ENCODE data around the gene MRO. TPM values are rescaled to one million over a fixed set of nuclear protein-coding genes. Genes with fewer than 3 reads are reported as not detected.
"Not testable (repeated sequence)": the region's sequence is repeated elsewhere in the genome, so short reads cannot be mapped to it uniquely, and the experiment has no call there.

MRO gene
- total and polyA plus RNA-seq, 4 donors: 3.5 to 20.9 (median 9.3) TPM

DNA sequence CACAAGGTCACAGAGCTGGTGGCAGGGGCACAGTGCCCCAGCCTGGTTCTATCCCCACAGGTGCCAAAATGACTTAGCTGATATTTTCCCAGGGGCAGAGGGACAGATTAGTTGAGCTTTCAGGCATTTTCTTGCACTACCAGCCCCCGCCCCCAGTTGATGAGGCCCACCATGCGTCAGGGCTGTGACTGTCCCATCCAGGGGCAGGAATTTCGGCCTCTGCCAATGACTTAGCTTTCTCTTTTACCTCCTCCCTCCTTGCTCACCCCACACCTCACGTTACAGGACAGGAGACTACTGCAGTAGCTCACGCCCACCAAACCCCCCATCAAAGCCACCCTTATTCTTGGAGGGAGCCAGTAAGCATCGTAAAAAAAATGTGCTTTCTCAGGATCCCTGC is 31.5 kb downstream of the MRO start:
- no peak for DNase-seq (ENCODE audit: low read depth in 4 of 6, low spot score in 6 of 6)
- H3K9me3 ChIP-seq (ENCODE audit: control insufficient read depth, insufficient read depth, low read length): no peaks in the 10 kb centered on the region
- WGBS (ENCODE audit: insufficient coverage): 94% methylated on average over 5 of the region's 6 CpGs
- H3K4me1 ChIP-seq (ENCODE audit: control insufficient read depth, insufficient read depth, low read length): peaks cover 7% of the 10 kb centered on the region
- no peaks in the 10 kb centered on the region for H3K36me3 ChIP-seq (ENCODE audit: control insufficient read depth, insufficient read depth, low read length)
- no peaks in the 10 kb centered on the region for H3K27me3 ChIP-seq (ENCODE audit: control insufficient read depth, insufficient read depth, low read length)
- H3K4me3 ChIP-seq (ENCODE audit: low read depth, low read length): no peak overlapping the region
- no peak overlapping the region for H3K27ac ChIP-seq (ENCODE audit: low read depth, low read length)

DNA sequence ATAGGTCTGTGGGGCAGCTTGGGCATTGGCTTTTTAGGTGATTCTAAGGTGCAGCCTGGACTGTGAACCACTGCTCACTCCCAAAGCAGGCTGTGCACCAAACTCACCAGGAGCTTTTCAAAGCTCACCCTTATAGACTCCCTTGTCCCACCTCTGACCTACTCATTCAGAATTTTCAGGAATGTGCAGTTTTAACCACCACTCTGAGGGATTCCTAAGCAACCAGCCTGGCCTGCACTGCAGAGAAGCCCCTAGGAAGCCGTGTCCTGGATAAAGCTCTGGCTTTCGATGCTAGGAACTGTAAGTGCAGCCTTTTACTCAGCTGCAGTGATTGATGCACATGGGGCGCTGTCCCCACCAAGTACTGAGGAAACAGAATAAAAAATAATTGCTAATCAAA is 33.0 kb downstream of the MRO start:
- Histone ChIP-seq H3K36me3 (ENCODE audit: control insufficient read depth, insufficient read depth, low read length) (no peaks in the 10 kb centered on the region), H3K27me3 (ENCODE audit: control insufficient read depth, insufficient read depth, low read length) (no peaks in the 10 kb centered on the region), H3K27ac (ENCODE audit: low read depth, low read length) (no peak overlapping the region), H3K4me3 (ENCODE audit: low read depth, low read length) (no peak overlapping the region), H3K4me1 (ENCODE audit: control insufficient read depth, insufficient read depth, low read length) (peaks cover 7% of the 10 kb centered on the region), H3K9me3 (ENCODE audit: control insufficient read depth, insufficient read depth, low read length) (no peaks in the 10 kb centered on the region)
- WGBS (ENCODE audit: insufficient coverage): 14% methylated on average over 2 of the region's 3 CpGs
- peak in 2 of 6 donors; percentile 29 to 42 for DNase-seq (ENCODE audit: low read depth in 4 of 6, low spot score in 6 of 6)

- Histone ChIP-seq H3K27me3 (ENCODE audit: control insufficient read depth, insufficient read depth, low read length) (no peaks in the 10 kb centered on the region), H3K36me3 (ENCODE audit: control insufficient read depth, insufficient read depth, low read length) (no peaks in the 10 kb centered on the region), H3K4me1 (ENCODE audit: control insufficient read depth, insufficient read depth, low read length) (peaks cover 7% of the 10 kb centered on the region), H3K4me3 (ENCODE audit: low read depth, low read length) (no peak overlapping the region), H3K27ac (ENCODE audit: low read depth, low read length) (no peak overlapping the region), H3K9me3 (ENCODE audit: control insufficient read depth, insufficient read depth, low read length) (no peaks in the 10 kb centered on the region)
- no peak for DNase-seq (ENCODE audit: low read depth in 4 of 6, low spot score in 6 of 6)
- no CpG with 5 or more reads among the region's 3 CpGs for WGBS (ENCODE audit: insufficient coverage)
These were observed 36.3 kb downstream of the MRO start for GRCh38 chr18:50783553-50783952.

DNA sequence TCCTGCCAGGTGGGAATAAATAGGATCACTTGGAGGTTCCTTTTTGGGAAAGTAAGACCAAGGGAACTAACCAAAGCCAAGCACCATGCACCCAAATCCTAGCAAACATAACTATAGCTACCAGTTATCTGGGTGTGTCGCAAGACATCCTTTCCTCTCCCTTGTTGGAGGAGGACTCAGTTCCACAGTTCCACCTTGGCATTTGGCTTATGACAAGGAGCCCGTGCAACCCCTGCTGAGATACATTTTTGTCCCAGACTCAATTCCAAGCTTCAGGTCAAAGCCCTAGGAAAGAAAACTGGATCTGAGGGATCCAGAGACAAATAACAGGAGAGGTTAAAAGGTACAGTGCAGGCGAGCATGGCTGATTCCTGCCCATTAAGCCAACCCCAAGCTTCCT is 40.8 kb downstream of the MRO start:
- not testable (repeated sequence) for H3K36me3 ChIP-seq (ENCODE audit: control insufficient read depth, insufficient read depth, low read length); DNase-seq (ENCODE audit: low read depth in 4 of 6, low spot score in 6 of 6); H3K27ac ChIP-seq (ENCODE audit: low read depth, low read length); H3K27me3 ChIP-seq (ENCODE audit: control insufficient read depth, insufficient read depth, low read length); H3K4me1 ChIP-seq (ENCODE audit: control insufficient read depth, insufficient read depth, low read length); H3K4me3 ChIP-seq (ENCODE audit: low read depth, low read length); H3K9me3 ChIP-seq (ENCODE audit: control insufficient read depth, insufficient read depth, low read length)
- WGBS (ENCODE audit: insufficient coverage): 100% methylated on average over 1 of the region's 3 CpGs

GRCh38 chr18:50776383-50776782 is 43.4 kb downstream of the MRO start:
- H3K4me1 ChIP-seq (ENCODE audit: control insufficient read depth, insufficient read depth, low read length): no peaks in the 10 kb centered on the region
- no peak overlapping the region for H3K27ac ChIP-seq (ENCODE audit: low read depth, low read length)
- H3K9me3 ChIP-seq (ENCODE audit: control insufficient read depth, insufficient read depth, low read length): peaks cover 2% of the 10 kb centered on the region
- no peaks in the 10 kb centered on the region for H3K27me3 ChIP-seq (ENCODE audit: control insufficient read depth, insufficient read depth, low read length)
- DNase-seq (ENCODE audit: low read depth in 4 of 6, low spot score in 6 of 6): no peak
- no peak overlapping the region for H3K4me3 ChIP-seq (ENCODE audit: low read depth, low read length)
- 83% methylated on average over 1 of the region's 4 CpGs for WGBS (ENCODE audit: insufficient coverage)
- no peaks in the 10 kb centered on the region for H3K36me3 ChIP-seq (ENCODE audit: control insufficient read depth, insufficient read depth, low read length)

DNA sequence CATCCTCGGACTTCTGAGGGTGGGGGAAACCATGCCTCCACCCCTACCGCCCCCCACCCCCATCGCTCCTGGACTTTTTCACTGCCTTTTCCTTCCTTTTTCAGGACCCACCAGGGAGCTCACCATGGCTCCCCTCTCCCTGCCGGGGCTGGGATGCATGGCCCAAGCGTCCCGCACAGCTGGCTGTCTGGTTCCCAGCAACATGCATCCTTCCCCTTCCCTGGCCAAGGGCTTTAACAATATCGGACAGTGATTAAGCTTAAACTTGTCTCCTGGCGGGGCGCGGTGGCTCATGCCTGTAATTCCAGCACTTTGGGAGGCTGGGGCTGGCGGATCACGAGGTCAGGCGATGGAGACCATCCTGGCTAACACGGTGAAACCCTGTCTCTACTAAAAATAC is 44.1 kb downstream of the MRO start:
- DNase-seq (ENCODE audit: low read depth in 4 of 6, low spot score in 6 of 6): no peak
- 92% methylated on average over 8 of the region's 14 CpGs for WGBS (ENCODE audit: insufficient coverage)
- no peaks in the 10 kb centered on the region for H3K4me1 ChIP-seq (ENCODE audit: control insufficient read depth, insufficient read depth, low read length)

DNA sequence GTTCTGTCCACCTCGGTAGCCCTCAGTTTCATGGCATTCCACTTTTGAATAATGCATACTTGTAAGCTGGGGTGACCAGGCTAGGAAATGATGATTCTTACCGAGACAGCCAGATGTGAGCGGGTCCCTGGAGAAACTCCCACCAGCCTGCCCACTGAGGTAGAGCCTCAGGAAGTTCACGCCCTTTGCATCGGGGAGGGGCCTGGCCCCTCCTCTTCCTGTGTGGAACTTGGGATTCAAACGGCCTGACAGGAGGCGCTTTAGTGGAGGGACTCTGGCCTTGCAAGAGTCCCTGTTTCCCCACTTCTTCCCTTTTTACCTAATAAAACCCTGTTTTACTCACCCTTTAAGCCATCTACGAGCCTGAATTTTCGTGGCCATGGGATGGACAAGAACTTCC is 44.6 kb downstream of the MRO start:
- H3K9me3 ChIP-seq (ENCODE audit: control insufficient read depth, insufficient read depth, low read length): peaks cover 6% of the 10 kb centered on the region
- H3K27ac ChIP-seq (ENCODE audit: low read depth, low read length): no peak overlapping the region
- DNase-seq (ENCODE audit: low read depth in 4 of 6, low spot score in 6 of 6): no peak
- no peak overlapping the region for H3K4me3 ChIP-seq (ENCODE audit: low read depth, low read length)
- WGBS (ENCODE audit: insufficient coverage): 80% methylated on average over 9 of the region's 9 CpGs
- no peaks in the 10 kb centered on the region for H3K4me1 ChIP-seq (ENCODE audit: control insufficient read depth, insufficient read depth, low read length)
- no peaks in the 10 kb centered on the region for H3K36me3 ChIP-seq (ENCODE audit: control insufficient read depth, insufficient read depth, low read length)
- no peaks in the 10 kb centered on the region for H3K27me3 ChIP-seq (ENCODE audit: control insufficient read depth, insufficient read depth, low read length)

More for the DNA sequence above, 44.1 kb downstream of the MRO start:
- H3K4me3 ChIP-seq (ENCODE audit: low read depth, low read length): no peak overlapping the region
- H3K27me3 ChIP-seq (ENCODE audit: control insufficient read depth, insufficient read depth, low read length): no peaks in the 10 kb centered on the region
- H3K9me3 ChIP-seq (ENCODE audit: control insufficient read depth, insufficient read depth, low read length): peaks cover 4% of the 10 kb centered on the region
- H3K36me3 ChIP-seq (ENCODE audit: control insufficient read depth, insufficient read depth, low read length): no peaks in the 10 kb centered on the region
- H3K27ac ChIP-seq (ENCODE audit: low read depth, low read length): no peak overlapping the region

DNA sequence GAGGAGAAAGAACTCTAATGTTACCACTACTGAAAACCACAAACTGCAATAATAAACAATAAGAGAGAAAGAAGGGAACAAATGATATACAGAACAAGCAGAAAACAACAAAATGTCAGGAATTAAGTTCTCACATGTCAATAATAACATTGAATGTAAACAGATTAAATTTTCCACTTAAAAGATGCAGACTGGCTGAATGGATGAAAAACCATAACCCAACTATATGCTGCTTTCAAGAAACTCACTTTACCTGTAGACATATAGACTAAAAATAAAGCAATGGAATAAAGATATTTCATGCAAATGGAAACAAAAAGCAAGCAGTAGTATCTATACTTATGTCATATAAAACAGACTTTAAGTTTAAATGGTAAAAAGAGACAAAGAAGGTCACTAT is 50.4 kb downstream of the MRO start:
- H3K9me3 ChIP-seq (ENCODE audit: control insufficient read depth, insufficient read depth, low read length): peaks cover 14% of the 10 kb centered on the region
- no peak for DNase-seq (ENCODE audit: low read depth in 4 of 6, low spot score in 6 of 6)
- no peak overlapping the region for H3K27ac ChIP-seq (ENCODE audit: low read depth, low read length)
- H3K4me3 ChIP-seq (ENCODE audit: low read depth, low read length): no peak overlapping the region
- no peaks in the 10 kb centered on the region for H3K4me1 ChIP-seq (ENCODE audit: control insufficient read depth, insufficient read depth, low read length)
- no peaks in the 10 kb centered on the region for H3K27me3 ChIP-seq (ENCODE audit: control insufficient read depth, insufficient read depth, low read length)
- no peaks in the 10 kb centered on the region for H3K36me3 ChIP-seq (ENCODE audit: control insufficient read depth, insufficient read depth, low read length)

GRCh38 chr18:50757358-50757757 is 62.5 kb downstream of the MRO start:
- Histone ChIP-seq H3K27ac (ENCODE audit: low read depth, low read length) (peak overlapping the region; percentile 59), H3K27me3 (ENCODE audit: control insufficient read depth, insufficient read depth, low read length) (no peaks in the 10 kb centered on the region), H3K9me3 (ENCODE audit: control insufficient read depth, insufficient read depth, low read length) (no peaks in the 10 kb centered on the region), H3K4me3 (ENCODE audit: low read depth, low read length) (no peak overlapping the region), H3K36me3 (ENCODE audit: control insufficient read depth, insufficient read depth, low read length) (no peaks in the 10 kb centered on the region), H3K4me1 (ENCODE audit: control insufficient read depth, insufficient read depth, low read length) (no peaks in the 10 kb centered on the region)
- 86% methylated on average over 7 of the region's 7 CpGs for WGBS (ENCODE audit: insufficient coverage)
- no peak for DNase-seq (ENCODE audit: low read depth in 4 of 6, low spot score in 6 of 6)

- Histone ChIP-seq H3K36me3 (ENCODE audit: control insufficient read depth, insufficient read depth, low read length) (no peaks in the 10 kb centered on the region), H3K27ac (ENCODE audit: low read depth, low read length) (no peak overlapping the region), H3K4me3 (ENCODE audit: low read depth, low read length) (no peak overlapping the region), H3K4me1 (ENCODE audit: control insufficient read depth, insufficient read depth, low read length) (no peaks in the 10 kb centered on the region), H3K9me3 (ENCODE audit: control insufficient read depth, insufficient read depth, low read length) (no peaks in the 10 kb centered on the region), H3K27me3 (ENCODE audit: control insufficient read depth, insufficient read depth, low read length) (no peaks in the 10 kb centered on the region)
- no peak for DNase-seq (ENCODE audit: low read depth in 4 of 6, low spot score in 6 of 6)
- 100% methylated on average over 3 of the region's 3 CpGs for WGBS (ENCODE audit: insufficient coverage)
These were observed 65.5 kb downstream of the MRO start for GRCh38 chr18:50754297-50754696.

Measured in spinal cord (tissue), 10 donors.